HEK293 (cell line): ENCODE measurements around the gene TEPSIN.

Source experiments
- SP2 ChIP-seq: fragments of 450-650 bp; formaldehyde crosslinking; IDR thresholded peaks from 2 replicates; pipeline ENCODE4 v1.5.1; 2016; ENCODE audit warnings: missing biosample characterization, missing genetic modification characterization
- TCF7L2 ChIP-seq: IDR thresholded peaks from 2 replicates; pipeline ENCODE4 v1.6.1; 2011; ENCODE audit warnings: low read depth, mild to moderate bottlenecking, inconsistent platforms, low read length, moderate library complexity, borderline replicate concordance
- ZBTB1 ChIP-seq: fragments of 450-650 bp; formaldehyde crosslinking; IDR thresholded peaks from 2 replicates; pipeline ENCODE4 v1.5.1; 2016; ENCODE audit warnings: missing biosample characterization, missing genetic modification characterization
- ZBTB7A ChIP-seq: fragments of 450-650 bp; formaldehyde crosslinking; IDR thresholded peaks from 2 replicates; pipeline ENCODE4 v1.5.1; 2016; ENCODE audit warnings: low read depth, missing biosample characterization, missing genetic modification characterization
- ZNF121 ChIP-seq: fragments of 450-650 bp; formaldehyde crosslinking; IDR thresholded peaks from 2 replicates; pipeline ENCODE4 v1.5.1; 2016; ENCODE audit warnings: missing biosample characterization, missing genetic modification characterization
- ZNF274 ChIP-seq, 2 experiments: fragments of 200-500 bp in 1 of 2; fragments of 450-650 bp in 1 of 2; sonication (Bioruptor generic) in 1 of 2; formaldehyde crosslinking in 1 of 2; IDR thresholded peaks; 2 replicates each; pipeline versions ENCODE4 v1.5.1 to v1.6.1; 2014 to 2016; ENCODE audit warnings: borderline replicate concordance in 1 of 2, inconsistent platforms in 1 of 2, low read length in 1 of 2, missing biosample characterization in 1 of 2, missing genetic modification characterization in 1 of 2
- ZNF670 ChIP-seq: fragments of 450-650 bp; formaldehyde crosslinking; IDR thresholded peaks from 2 replicates; pipeline ENCODE4 v1.5.1; 2016; ENCODE audit warnings: missing biosample characterization, missing genetic modification characterization, low read depth
- TF ChIP-seq, protein P1 (sequence below): fragments of 450-650 bp; IDR thresholded peaks from 2 replicates; pipeline ENCODE4 v1.5.1; 2018; ENCODE audit warnings: missing biosample characterization, mild to moderate bottlenecking, missing genetic modification characterization
- TF ChIP-seq, protein P2 (sequence below): fragments of 450-650 bp; formaldehyde crosslinking; IDR thresholded peaks from 2 replicates; pipeline ENCODE4 v1.5.1; 2016; ENCODE audit warnings: missing biosample characterization, missing genetic modification characterization
- TF ChIP-seq, protein P3 (sequence below): fragments of 450-650 bp; formaldehyde crosslinking; IDR thresholded peaks from 2 replicates; pipeline ENCODE4 v1.5.1; 2016; ENCODE audit warnings: missing biosample characterization, missing genetic modification characterization, low read depth

DNA sequence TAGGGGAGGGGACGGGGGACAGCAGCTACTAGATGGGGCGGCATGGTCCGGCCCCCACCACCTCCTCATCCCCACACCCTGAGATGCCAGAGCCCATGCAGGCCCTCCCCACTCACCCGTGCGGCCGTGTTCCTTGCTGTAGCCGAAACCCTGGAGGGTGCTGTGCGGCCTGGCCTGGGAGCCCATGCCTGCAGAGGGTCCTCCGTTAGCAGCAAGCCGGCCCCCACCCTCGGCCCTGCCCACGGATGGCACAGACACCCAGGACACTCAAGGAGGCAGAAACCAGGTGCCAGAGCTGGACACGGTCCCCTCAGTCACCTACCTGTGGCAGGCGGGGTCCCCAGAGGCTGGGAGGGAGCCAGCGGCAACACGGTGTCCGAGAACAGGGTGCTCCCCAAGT lies 5.5 kb downstream of the TEPSIN start:
- TF ChIP-seq SP2 (no peak), TCF7L2 (no peak), ZNF121 (tag by site-specific recombination) (no peak), ZNF274 (IDR thresholded peaks at IDR 0.05; ENCODE audit: low read length) (no peak), ZNF274 (tag by site-specific recombination; IDR thresholded peaks at IDR 0.05; ENCODE audit: borderline replicate concordance) (no peak), ZBTB1 (no peak), ZBTB7A (tag by site-specific recombination) (no peak), ZNF670 (no peak)
- TF ChIP-seq, protein P1, sequence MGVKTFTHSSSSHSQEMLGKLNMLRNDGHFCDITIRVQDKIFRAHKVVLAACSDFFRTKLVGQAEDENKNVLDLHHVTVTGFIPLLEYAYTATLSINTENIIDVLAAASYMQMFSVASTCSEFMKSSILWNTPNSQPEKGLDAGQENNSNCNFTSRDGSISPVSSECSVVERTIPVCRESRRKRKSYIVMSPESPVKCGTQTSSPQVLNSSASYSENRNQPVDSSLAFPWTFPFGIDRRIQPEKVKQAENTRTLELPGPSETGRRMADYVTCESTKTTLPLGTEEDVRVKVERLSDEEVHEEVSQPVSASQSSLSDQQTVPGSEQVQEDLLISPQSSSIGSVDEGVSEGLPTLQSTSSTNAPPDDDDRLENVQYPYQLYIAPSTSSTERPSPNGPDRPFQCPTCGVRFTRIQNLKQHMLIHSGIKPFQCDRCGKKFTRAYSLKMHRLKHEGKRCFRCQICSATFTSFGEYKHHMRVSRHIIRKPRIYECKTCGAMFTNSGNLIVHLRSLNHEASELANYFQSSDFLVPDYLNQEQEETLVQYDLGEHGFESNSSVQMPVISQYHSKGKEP, result no peak
- TF ChIP-seq, protein P2, sequence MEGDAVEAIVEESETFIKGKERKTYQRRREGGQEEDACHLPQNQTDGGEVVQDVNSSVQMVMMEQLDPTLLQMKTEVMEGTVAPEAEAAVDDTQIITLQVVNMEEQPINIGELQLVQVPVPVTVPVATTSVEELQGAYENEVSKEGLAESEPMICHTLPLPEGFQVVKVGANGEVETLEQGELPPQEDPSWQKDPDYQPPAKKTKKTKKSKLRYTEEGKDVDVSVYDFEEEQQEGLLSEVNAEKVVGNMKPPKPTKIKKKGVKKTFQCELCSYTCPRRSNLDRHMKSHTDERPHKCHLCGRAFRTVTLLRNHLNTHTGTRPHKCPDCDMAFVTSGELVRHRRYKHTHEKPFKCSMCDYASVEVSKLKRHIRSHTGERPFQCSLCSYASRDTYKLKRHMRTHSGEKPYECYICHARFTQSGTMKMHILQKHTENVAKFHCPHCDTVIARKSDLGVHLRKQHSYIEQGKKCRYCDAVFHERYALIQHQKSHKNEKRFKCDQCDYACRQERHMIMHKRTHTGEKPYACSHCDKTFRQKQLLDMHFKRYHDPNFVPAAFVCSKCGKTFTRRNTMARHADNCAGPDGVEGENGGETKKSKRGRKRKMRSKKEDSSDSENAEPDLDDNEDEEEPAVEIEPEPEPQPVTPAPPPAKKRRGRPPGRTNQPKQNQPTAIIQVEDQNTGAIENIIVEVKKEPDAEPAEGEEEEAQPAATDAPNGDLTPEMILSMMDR (tag by site-specific recombination), result no peak
- TF ChIP-seq, protein P3, sequence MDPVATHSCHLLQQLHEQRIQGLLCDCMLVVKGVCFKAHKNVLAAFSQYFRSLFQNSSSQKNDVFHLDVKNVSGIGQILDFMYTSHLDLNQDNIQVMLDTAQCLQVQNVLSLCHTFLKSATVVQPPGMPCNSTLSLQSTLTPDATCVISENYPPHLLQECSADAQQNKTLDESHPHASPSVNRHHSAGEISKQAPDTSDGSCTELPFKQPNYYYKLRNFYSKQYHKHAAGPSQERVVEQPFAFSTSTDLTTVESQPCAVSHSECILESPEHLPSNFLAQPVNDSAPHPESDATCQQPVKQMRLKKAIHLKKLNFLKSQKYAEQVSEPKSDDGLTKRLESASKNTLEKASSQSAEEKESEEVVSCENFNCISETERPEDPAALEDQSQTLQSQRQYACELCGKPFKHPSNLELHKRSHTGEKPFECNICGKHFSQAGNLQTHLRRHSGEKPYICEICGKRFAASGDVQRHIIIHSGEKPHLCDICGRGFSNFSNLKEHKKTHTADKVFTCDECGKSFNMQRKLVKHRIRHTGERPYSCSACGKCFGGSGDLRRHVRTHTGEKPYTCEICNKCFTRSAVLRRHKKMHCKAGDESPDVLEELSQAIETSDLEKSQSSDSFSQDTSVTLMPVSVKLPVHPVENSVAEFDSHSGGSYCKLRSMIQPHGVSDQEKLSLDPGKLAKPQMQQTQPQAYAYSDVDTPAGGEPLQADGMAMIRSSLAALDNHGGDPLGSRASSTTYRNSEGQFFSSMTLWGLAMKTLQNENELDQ (tag by site-specific recombination), result no peak
